DOHH2 (cell line): ENCODE data around the gene EFNA5.

Source experiments
- CTCF ChIP-seq: fragments of 200-600 bp; sonication (generic); IDR thresholded peaks from one replicate; pipeline ENCODE4 v1.5.1; 2014; ENCODE audit warnings: antibody characterized with exemption, mild to moderate bottlenecking, low read depth, low read length; ENCODE audit not compliant: poor library complexity, severe bottlenecking
- EZH2phosphoT487 ChIP-seq: fragments of 200-600 bp; sonication (generic); IDR thresholded peaks from 2 replicates; pipeline ENCODE4 v1.6.1; 2017; ENCODE audit warnings: borderline replicate concordance, mild to moderate bottlenecking, antibody characterized with exemption, low read length, moderate library complexity, mixed read lengths

- TF ChIP-seq CTCF (no peak), EZH2phosphoT487 (no peak)
Observed at GRCh38 chr5:107464416-107464815, 206.3 kb downstream of the EFNA5 start.
